MM.1S (cell line): Measurements from ENCODE around the gene DDX3Y.

Source experiments
- DNase-seq: peaks from one replicate; pipeline ENCODE4 v3.0.0-alpha.2; 2015
- H2AFZ ChIP-seq: fragments of 300-600 bp; sonication (generic); 2 replicates; pipeline ENCODE4 v1.6.0; 2016; ENCODE audit warnings: antibody characterized with exemption, low read length
- H3F3A ChIP-seq: fragments of 300-600 bp; sonication (generic); 2 replicates; pipeline ENCODE4 v1.6.1; 2016; ENCODE audit warnings: mild to moderate bottlenecking, antibody characterized with exemption, low read length, moderate library complexity, mixed read lengths; ENCODE audit not compliant: insufficient read depth
- H3K27ac ChIP-seq: fragments of 300-600 bp; sonication (generic); 2 replicates; pipeline ENCODE4 v1.5.1; 2016; ENCODE audit warnings: mild to moderate bottlenecking, low read length
- H3K27me3 ChIP-seq: fragments of 300-600 bp; sonication (generic); replicated peaks from 2 replicates; pipeline ENCODE4 v1.6.0; 2016; ENCODE audit warnings: low read length; ENCODE audit not compliant: insufficient read depth
- H3K36me3 ChIP-seq: fragments of 300-600 bp; sonication (generic); replicated peaks from 2 replicates; pipeline ENCODE4 v1.6.1; 2016; ENCODE audit warnings: mild to moderate bottlenecking, low read length, mixed read lengths; ENCODE audit not compliant: insufficient read depth
- H3K4me1 ChIP-seq: fragments of 300-600 bp; sonication (generic); 2 replicates; pipeline ENCODE4 v1.6.1; 2016; ENCODE audit warnings: low read length, mixed read lengths
- H3K4me2 ChIP-seq: fragments of 300-600 bp; sonication (generic); 2 replicates; pipeline ENCODE4 v1.6.0; 2016; ENCODE audit warnings: low read depth, low read length
- H3K4me3 ChIP-seq: fragments of 300-600 bp; sonication (generic); 2 replicates; pipeline ENCODE4 v1.5.1; 2016; ENCODE audit warnings: low read length, mixed read lengths
- H3K79me2 ChIP-seq: fragments of 300-600 bp; sonication (generic); 2 replicates; pipeline ENCODE4 v1.6.1; 2016; ENCODE audit warnings: mixed run types, low read length, mixed read lengths
- H3K9ac ChIP-seq: fragments of 300-600 bp; sonication (generic); 2 replicates; pipeline ENCODE4 v1.6.1; 2016; ENCODE audit warnings: low read length, mixed read lengths
- H3K9me2 ChIP-seq: fragments of 300-600 bp; sonication (generic); replicated peaks from 2 replicates; pipeline ENCODE4 v1.6.1; 2016; ENCODE audit warnings: mild to moderate bottlenecking, low read length, mixed read lengths; ENCODE audit not compliant: insufficient read depth
- H3K9me3 ChIP-seq: fragments of 300-600 bp; sonication (generic); replicated peaks from 2 replicates; pipeline ENCODE4 v1.6.1; 2016; ENCODE audit warnings: mild to moderate bottlenecking, low read length, mixed read lengths; ENCODE audit not compliant: insufficient read depth
- H4K20me1 ChIP-seq: fragments of 300-600 bp; sonication (generic); 2 replicates; pipeline ENCODE4 v1.6.1; 2016; ENCODE audit warnings: mild to moderate bottlenecking, low read length, moderate library complexity, mixed read lengths; ENCODE audit not compliant: insufficient read depth
- CTCF ChIP-seq: fragments of 300-600 bp; sonication (generic); IDR thresholded peaks from 2 replicates; pipeline ENCODE4 v1.5.1; 2016; ENCODE audit warnings: antibody characterized with exemption, low read length, mixed read lengths
- EZH2 ChIP-seq: fragments of 300-600 bp; sonication (generic); optimal IDR thresholded peaks from 2 replicates; pipeline ENCODE3; 2017; ENCODE audit warnings: low read depth, mild to moderate bottlenecking, antibody characterized with exemption, low read length, mixed read lengths
- EZH2phosphoT487 ChIP-seq: fragments of 300-600 bp; sonication (generic); IDR thresholded peaks from 2 replicates; pipeline ENCODE4 v1.6.1; 2018; ENCODE audit warnings: antibody characterized with exemption, low read length

DDX3Y gene

DNA sequence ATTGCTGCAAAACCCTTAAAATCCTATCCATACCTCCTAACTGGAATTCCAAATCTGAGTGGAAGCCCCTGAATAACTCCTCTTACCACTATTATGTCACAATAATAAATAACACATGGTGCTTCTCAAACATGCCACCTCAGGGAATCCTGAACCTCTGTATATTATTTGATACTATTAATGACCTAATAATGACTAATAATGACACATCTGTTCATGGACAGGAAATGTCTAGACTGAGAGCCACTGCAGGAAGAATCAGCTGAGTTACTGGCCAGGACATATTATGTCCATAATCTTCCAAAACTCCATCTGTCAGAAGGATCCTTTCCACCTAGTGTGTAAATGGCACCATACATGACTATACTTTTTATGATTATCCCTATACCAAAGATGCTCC, 7.7 kb upstream of the DDX3Y start:
- TF ChIP-seq EZH2phosphoT487 = no peak
- TF ChIP-seq EZH2 = no peak
- no peak for TF ChIP-seq CTCF
- no peaks in the 10 kb centered on the region for H3K9me2 ChIP-seq

GRCh38 chrY:12898604-12899003, 6.1 kb upstream of the DDX3Y start:
- H3K9me2 ChIP-seq = no peaks in the 10 kb centered on the region
- no peak overlapping the region for H3K9ac ChIP-seq

More for the DNA sequence above, 7.7 kb upstream of the DDX3Y start:
- Histone ChIP-seq H3K4me1 (no peaks in the 10 kb centered on the region), H3K79me2 (no peaks in the 10 kb centered on the region), H3K36me3 (no peaks in the 10 kb centered on the region), H2AFZ (no peak overlapping the region), H3K9ac (no peak overlapping the region), H3K27ac (no peak overlapping the region), H3K4me2 (no peak overlapping the region), H3K27me3 (no peaks in the 10 kb centered on the region), H3K9me3 (no peaks in the 10 kb centered on the region), H3K4me3 (no peak overlapping the region), H4K20me1 (no peaks in the 10 kb centered on the region), H3F3A (no peaks in the 10 kb centered on the region)
- DNase-seq = no peak

DNA sequence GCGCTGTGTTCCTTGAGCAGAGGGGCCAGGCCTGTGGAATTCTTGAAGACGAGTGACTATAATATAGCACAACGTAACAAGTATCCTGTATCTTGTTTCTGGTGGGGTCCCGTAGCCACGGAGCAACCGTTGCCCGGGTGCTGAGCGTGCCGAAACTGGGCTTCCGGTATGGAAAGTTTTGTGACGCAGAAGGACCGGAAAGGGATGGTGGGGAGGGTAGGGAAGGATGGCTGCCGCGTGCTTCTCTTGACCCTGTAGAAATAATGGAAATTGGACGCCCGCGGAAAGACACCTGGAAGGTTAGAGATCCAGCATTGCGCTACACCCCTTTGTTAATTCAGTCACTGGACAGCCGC, 827 bp downstream of the DDX3Y start:
- Histone ChIP-seq H3F3A (no peaks in the 10 kb centered on the region), H3K4me1 (no peaks in the 10 kb centered on the region), H3K79me2 (no peaks in the 10 kb centered on the region), H3K9me2 (no peaks in the 10 kb centered on the region), H3K27me3 (no peaks in the 10 kb centered on the region), H3K4me2 (no peak overlapping the region), H4K20me1 (no peaks in the 10 kb centered on the region), H3K4me3 (no peak overlapping the region), H2AFZ (no peak overlapping the region), H3K27ac (no peak overlapping the region), H3K36me3 (no peaks in the 10 kb centered on the region), H3K9ac (no peak overlapping the region), H3K9me3 (no peaks in the 10 kb centered on the region)
- no peak for DNase-seq
- TF ChIP-seq EZH2phosphoT487 (no peak), CTCF (no peak), EZH2 (no peak)

More at GRCh38 chrY:12898604-12899003, 6.1 kb upstream of the DDX3Y start:
- Histone ChIP-seq H3K27ac (no peak overlapping the region), H3K4me1 (no peaks in the 10 kb centered on the region), H3K9me3 (no peaks in the 10 kb centered on the region), H2AFZ (no peak overlapping the region), H3K79me2 (no peaks in the 10 kb centered on the region), H3K36me3 (no peaks in the 10 kb centered on the region), H3K4me2 (no peak overlapping the region), H4K20me1 (no peaks in the 10 kb centered on the region), H3K27me3 (no peaks in the 10 kb centered on the region), H3K4me3 (no peak overlapping the region), H3F3A (no peaks in the 10 kb centered on the region)
- no peak for TF ChIP-seq EZH2
- DNase-seq = no peak

- Histone ChIP-seq H2AFZ (no peak overlapping the region), H3F3A (no peaks in the 10 kb centered on the region), H3K79me2 (no peaks in the 10 kb centered on the region), H3K4me1 (no peaks in the 10 kb centered on the region), H3K9ac (no peak overlapping the region), H3K27ac (no peak overlapping the region), H4K20me1 (no peaks in the 10 kb centered on the region), H3K4me2 (no peak overlapping the region), H3K36me3 (no peaks in the 10 kb centered on the region), H3K4me3 (no peak overlapping the region), H3K9me2 (no peaks in the 10 kb centered on the region), H3K9me3 (no peaks in the 10 kb centered on the region), H3K27me3 (no peaks in the 10 kb centered on the region)
- DNase-seq = no peak
- no peak for TF ChIP-seq EZH2phosphoT487
- no peak for TF ChIP-seq EZH2
- no peak for TF ChIP-seq CTCF
Observed at GRCh38 chrY:12905895-12906294, 1.2 kb downstream of the DDX3Y start.
